Esophagus squamous epithelium (tissue), 5 donors: ENCODE results near the gene KRTAP10-11. TPM values are rescaled to one million over a fixed set of nuclear protein-coding genes. Genes with fewer than 3 reads are reported as not detected.
"Not testable (repeated sequence)": the region's sequence is repeated elsewhere in the genome, so short reads cannot be mapped to it uniquely, and the experiment has no call there.

Experiments
- DNase-seq: peaks from one replicate; lab custom pipeline; 2025; lab: John Stamatoyannopoulos, UW
- H3K27ac ChIP-seq, 4 donors: fragments of 200-600 bp; sonication (generic); one replicate each; pipeline ENCODE4 v1.5.1; 2016 to 2019; ENCODE audit warnings: mild to moderate bottlenecking in 1 of 4
- H3K27me3 ChIP-seq, 4 donors: fragments of 200-600 bp; sonication (generic); 1 replicate in 3 of 4; 2 replicates in 1 of 4; pipeline versions ENCODE4 v1.5.1 to v1.6.0; 2017 to 2021; ENCODE audit warnings: antibody characterized with exemption in 1 of 4
- H3K36me3 ChIP-seq, 3 donors: fragments of 200-600 bp; sonication (generic); one replicate each; pipeline ENCODE4 v1.5.1; 2016 to 2019
- H3K4me1 ChIP-seq, 3 donors: fragments of 200-600 bp; sonication (generic); one replicate each; pipeline ENCODE4 v1.5.1; 2017 to 2019
- H3K4me3 ChIP-seq, 4 donors: fragments of 200-600 bp; sonication (generic); 1 replicate in 3 of 4; 2 replicates in 1 of 4; pipeline ENCODE4 v1.5.1; 2016 to 2019; ENCODE audit warnings: mild to moderate bottlenecking in 2 of 4, moderate library complexity in 1 of 4
- H3K9me3 ChIP-seq, 3 donors: fragments of 200-600 bp; sonication (generic); one replicate each; pipeline ENCODE4 v1.5.1; 2016 to 2019
- POLR2A ChIP-seq, 4 donors: fragments of 450-650 bp; IDR thresholded peaks; one replicate each; pipeline ENCODE4 v1.6.1; 2017; ENCODE audit warnings: antibody characterized with exemption in 4 of 4, mild to moderate bottlenecking in 4 of 4, moderate library complexity in 3 of 4
- WGBS, 2 donors: methylation state at CpG; one replicate each; pipeline ENCODE4 v1.1.5; 2018; 5-methylcytosine and 5-hydroxymethylcytosine counted together
- intact Hi-C: fragments of 100-400 bp; cut with DNase I; formaldehyde crosslinking; loops from one replicate; pipeline ENCODE4 v1.15.0; 2022
- total RNA-seq, 4 donors: library from RNA; depleted of rRNA; stranded (reverse); fragments of >200 nt; gene quantifications; one replicate each; pipeline ENCODE4 v1.1.0, GENCODE V29; 2016
- TF ChIP-seq, protein P1 (sequence below), 6 experiments: fragments of 450-650 bp in 4 of 6; fragments of 200-600 bp in 2 of 6; sonication (generic) in 2 of 6; IDR thresholded peaks; one replicate each; pipeline ENCODE4 v1.5.1; 2016 to 2019; ENCODE audit warnings: antibody characterized with exemption in 6 of 6, mild to moderate bottlenecking in 4 of 6, moderate library complexity in 4 of 6
- donor health status: DM: yes; HTN: yes; CAD: no.

Gene KRTAP10-11
- total RNA-seq, 4 donors from 2014 or later, result not detected

DNA sequence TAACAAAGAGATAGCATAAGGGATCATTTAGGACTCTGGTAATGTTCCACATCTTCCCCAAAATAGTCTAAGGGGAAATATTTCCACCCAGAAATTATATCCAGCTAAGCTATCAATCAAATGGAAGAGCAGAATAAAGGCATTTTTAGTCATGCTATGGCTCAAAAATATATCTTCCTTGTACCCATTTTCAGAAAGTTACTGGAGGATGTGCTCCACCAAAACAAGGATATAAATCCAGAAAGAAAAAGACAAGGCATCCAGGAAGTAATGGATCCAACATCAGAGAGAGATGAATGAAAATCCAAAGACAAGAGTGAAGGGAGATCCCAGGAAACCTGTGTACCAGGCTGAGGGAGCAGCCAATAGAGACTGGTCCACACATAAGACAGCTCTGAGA, 37.0 kb upstream of the KRTAP10-11 start:
- Histone ChIP-seq H3K4me1 (no peaks in the 10 kb centered on the region), H3K9me3 (peaks cover 0 to 21% (median 0%) of the 10 kb centered on the region in 3 donors), H3K4me3 (no peak overlapping the region), H3K36me3 (no peaks in the 10 kb centered on the region), H3K27me3 (peaks cover 0 to 47% (median 0%) of the 10 kb centered on the region in 4 donors), H3K27ac (no peak overlapping the region)
- TF ChIP-seq, protein P1, sequence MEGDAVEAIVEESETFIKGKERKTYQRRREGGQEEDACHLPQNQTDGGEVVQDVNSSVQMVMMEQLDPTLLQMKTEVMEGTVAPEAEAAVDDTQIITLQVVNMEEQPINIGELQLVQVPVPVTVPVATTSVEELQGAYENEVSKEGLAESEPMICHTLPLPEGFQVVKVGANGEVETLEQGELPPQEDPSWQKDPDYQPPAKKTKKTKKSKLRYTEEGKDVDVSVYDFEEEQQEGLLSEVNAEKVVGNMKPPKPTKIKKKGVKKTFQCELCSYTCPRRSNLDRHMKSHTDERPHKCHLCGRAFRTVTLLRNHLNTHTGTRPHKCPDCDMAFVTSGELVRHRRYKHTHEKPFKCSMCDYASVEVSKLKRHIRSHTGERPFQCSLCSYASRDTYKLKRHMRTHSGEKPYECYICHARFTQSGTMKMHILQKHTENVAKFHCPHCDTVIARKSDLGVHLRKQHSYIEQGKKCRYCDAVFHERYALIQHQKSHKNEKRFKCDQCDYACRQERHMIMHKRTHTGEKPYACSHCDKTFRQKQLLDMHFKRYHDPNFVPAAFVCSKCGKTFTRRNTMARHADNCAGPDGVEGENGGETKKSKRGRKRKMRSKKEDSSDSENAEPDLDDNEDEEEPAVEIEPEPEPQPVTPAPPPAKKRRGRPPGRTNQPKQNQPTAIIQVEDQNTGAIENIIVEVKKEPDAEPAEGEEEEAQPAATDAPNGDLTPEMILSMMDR (IDR thresholded peaks at IDR 0.05), result no peak
- TF ChIP-seq POLR2A (IDR thresholded peaks at IDR 0.05), result no peak
- no peak for DNase-seq
- intact Hi-C loops, result no loop called here

DNA sequence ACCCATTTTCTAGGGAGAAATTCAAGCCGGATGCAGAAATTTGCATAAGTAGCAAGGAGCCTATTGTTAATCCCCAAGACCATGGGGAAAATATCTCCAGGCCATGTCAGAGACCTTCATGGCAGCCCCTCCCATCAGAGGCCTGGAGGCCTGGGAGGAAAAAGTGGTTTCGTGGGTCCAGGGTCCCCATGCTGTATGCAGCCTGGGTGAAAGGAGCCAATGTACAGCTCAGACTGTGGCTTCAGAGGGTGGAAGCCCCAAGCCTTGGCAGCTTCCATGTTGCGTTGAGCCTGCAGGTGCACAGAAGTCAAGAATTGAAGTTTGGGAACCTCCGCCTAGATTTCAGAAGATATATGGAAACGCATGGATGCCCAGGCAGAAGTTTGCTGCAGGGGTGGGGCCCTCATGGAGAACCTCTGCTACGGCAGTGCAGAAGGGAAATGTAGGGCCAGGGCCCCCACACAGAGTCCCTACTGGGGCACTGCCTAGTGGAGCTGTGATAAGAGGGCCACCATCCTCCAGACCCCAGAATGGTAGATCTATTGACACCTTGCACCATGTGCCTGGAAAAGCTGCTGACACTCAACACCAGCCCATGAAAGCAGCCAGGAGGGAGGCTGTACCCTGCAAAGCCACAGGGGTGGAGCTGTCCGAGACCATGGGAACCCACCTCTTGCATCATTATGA, 35.9 kb upstream of the KRTAP10-11 start:
- H3K4me1 ChIP-seq, H3K4me3 ChIP-seq, H3K36me3 ChIP-seq, DNase-seq, H3K27ac ChIP-seq, intact Hi-C loops: not testable (repeated sequence)
- Histone ChIP-seq H3K9me3 (peaks cover 0 to 21% (median 0%) of the 10 kb centered on the region in 3 donors), H3K27me3 (peaks cover 0 to 51% (median 0%) of the 10 kb centered on the region in 4 donors)
- WGBS, 2 donors, result 83 to 94% methylated on average over 3 to 5 of the region's 7 CpGs

DNA sequence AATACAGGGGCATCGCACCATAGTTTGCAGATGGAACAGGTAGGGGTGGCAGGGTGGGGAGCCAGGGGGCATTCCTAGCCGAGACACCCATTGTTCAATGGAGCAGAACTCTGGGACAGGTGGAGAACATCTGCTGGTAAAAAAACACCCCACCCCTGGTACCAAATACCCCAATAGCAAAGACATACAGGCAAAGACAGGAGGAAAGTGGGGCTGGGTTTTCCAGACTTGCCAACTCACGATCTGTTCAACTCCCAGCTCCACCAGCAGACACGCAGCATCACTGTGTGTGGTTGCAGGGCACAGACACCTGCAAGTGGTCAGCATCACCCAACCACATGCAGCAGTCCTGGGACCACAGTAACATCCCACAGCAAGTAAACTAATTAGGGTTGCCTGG, 34.7 kb upstream of the KRTAP10-11 start:
- H3K27ac ChIP-seq, result no peak overlapping the region
- 65 to 72% methylated on average over 2 to 3 of the region's 4 CpGs for WGBS, 2 donors
- intact Hi-C loops, result no loop called here
- TF ChIP-seq, protein P1 (IDR thresholded peaks at IDR 0.05), result no peak
- no peak for TF ChIP-seq POLR2A (IDR thresholded peaks at IDR 0.05)
- H3K4me1 ChIP-seq, result no peaks in the 10 kb centered on the region
- H3K4me3 ChIP-seq, result no peak overlapping the region
- H3K9me3 ChIP-seq, result peaks cover 0 to 21% (median 0%) of the 10 kb centered on the region in 3 donors
- peaks cover 0 to 57% (median 0%) of the 10 kb centered on the region in 4 donors for H3K27me3 ChIP-seq
- H3K36me3 ChIP-seq, result no peaks in the 10 kb centered on the region
- DNase-seq, result no peak

DNA sequence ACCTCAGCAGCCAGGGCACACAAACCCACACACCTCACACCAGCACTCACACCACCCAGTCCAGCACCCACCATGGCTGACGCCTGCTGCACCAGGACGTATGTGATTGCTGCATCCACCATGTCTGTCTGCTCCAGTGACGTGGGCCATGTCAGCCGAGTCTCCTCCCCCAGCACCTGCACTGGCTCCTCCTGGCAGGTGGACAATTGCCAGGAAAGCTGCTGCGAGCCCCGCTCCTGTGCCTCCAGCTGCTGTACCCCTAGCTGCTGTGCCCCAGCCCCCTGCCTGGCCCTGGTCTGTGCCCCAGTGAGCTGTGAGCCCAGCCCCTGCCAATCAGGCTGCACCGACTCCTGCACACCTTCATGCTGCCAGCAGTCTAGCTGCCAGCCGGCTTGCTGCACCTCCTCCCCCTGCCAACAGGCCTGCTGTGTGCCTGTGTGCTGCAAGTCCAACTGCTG, 34.2 kb upstream of the KRTAP10-11 start, which contains the start of gene KRTAP10-8:
Gene KRTAP10-8 (plus strand): TSS at position 51 of the 458 bp plus-strand sequence. CDS start 22 bp downstream, at position 73.
- no peak within 1 kb of the TSS for H3K27ac ChIP-seq
- H3K4me1 ChIP-seq, result no peaks in the 10 kb centered on the region
- intact Hi-C loops, result no loop called here
- peaks cover 0 to 21% (median 0%) of the 10 kb centered on the region in 3 donors for H3K9me3 ChIP-seq
- no peak for DNase-seq
- peaks cover 0 to 58% (median 0%) of the 10 kb centered on the region in 4 donors for H3K27me3 ChIP-seq
- H3K36me3 ChIP-seq, result no peaks in the 10 kb centered on the region
- TF ChIP-seq, protein P1 (IDR thresholded peaks at IDR 0.05), result no peak
- TF ChIP-seq POLR2A (IDR thresholded peaks at IDR 0.05), result no peak
- WGBS, 2 donors, result 80% methylated on average over 4 of the region's 8 CpGs; no CpG with 5 or more reads in 1 of the 2 donors
- H3K4me3 ChIP-seq, result no peak within 1 kb of the TSS

DNA sequence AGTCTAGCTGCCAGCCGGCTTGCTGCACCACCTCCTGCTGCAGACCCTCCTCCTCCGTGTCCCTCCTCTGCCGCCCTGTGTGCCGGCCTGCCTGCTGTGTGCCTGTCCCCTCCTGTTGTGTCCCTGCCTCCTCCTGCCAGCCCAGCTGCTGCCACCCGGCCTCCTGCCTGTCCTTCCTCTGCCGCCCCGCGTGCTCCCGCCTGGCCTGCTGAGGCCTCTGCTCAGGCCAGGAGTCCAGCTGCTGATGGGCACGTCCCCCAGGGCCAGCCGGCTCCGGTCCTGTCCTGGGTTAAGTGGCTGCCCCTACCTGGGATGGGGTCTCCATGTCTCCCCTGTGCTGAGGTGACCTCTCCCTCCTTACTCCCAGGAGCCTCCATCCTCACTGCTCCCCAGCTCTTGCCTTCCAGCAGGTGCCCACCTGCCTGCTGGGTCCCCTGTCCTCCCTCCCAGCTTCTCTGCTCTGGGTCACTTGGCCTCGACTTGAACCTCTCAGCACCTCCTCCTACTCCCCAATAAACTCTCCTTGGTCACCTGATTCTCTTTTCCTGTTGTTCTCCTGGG, 33.5 kb upstream of the KRTAP10-11 start:
- Histone ChIP-seq H3K27me3 (peaks cover 0 to 60% (median 0%) of the 10 kb centered on the region in 4 donors), H3K4me1 (no peaks in the 10 kb centered on the region), H3K4me3 (no peak overlapping the region), H3K9me3 (peaks cover 0 to 21% (median 0%) of the 10 kb centered on the region in 3 donors), H3K36me3 (no peaks in the 10 kb centered on the region), H3K27ac (no peak overlapping the region)
- no peak for DNase-seq
- 15 to 91% methylated on average over 1 to 6 of the region's 13 CpGs for WGBS, 2 donors
- intact Hi-C loops, result no loop called here
- TF ChIP-seq, protein P1 (IDR thresholded peaks at IDR 0.05), result no peak
- TF ChIP-seq POLR2A (IDR thresholded peaks at IDR 0.05), result no peak
